HG03558 (cell line): ENCODE results near the gene RYR1.
"Not testable (repeated sequence)": the region's sequence is repeated elsewhere in the genome, so short reads cannot be mapped to it uniquely, and the experiment has no call there.

Source experiments
- ATAC-seq: cut with Tn5 transposase; IDR thresholded peaks from one replicate; pipeline ENCODE4 v1.9.1; 2021; ENCODE audit warnings: moderate number of reproducible peaks; ENCODE audit not compliant: unreplicated experiment; ENCODE audit errors: extremely low read depth

Gene RYR1

DNA sequence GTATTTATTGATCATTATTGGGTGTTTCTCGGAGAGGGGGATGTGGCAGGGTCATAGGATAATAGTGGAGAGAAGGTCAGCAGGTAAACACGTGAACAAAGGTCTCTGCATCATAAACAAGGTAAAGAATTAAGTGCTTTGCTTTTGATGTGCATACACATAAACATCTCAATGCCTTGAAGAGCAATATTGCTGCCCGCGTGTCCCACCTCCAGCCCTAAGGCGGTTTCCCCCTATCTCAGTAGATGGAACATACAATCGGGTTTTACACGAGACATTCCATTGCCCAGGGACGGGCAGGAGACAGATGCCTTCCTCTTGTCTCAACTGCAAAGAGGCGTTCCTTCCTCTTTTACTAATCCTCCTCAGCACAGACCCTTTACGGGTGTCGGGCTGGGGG is 197.8 kb downstream of the RYR1 start:
- not testable (repeated sequence) for ATAC-seq

DNA sequence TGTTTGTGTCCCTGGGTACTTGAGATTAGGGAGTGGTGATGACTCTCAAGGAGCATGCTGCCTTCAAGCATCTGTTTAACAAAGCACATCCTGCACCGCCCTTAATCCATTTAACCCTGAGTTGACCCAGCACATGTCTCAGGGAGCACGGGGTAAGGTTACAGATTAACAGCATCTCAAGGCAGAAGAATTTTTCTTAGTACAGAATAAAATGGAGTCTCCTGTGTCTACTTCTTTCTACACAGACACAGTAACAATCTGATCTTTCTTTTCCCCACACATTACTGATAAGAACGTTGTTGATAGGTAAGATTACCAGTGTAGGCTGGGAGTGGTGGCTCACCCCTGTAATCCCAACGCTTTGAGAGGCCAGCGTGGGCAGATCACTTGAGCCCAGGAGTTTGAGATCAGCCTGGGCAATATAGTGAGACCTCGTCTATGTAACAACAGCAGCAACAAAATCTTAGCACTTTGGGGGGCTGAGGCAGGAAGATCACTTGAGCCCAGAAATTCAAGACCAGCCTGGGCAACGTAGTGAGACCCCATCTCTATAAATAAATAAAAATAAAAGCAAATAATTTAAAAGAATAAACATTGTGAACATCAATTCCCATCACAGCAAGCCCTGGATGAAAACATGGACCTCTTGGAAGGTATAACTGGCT is 198.5 kb downstream of the RYR1 start:
- ATAC-seq: not testable (repeated sequence)

DNA sequence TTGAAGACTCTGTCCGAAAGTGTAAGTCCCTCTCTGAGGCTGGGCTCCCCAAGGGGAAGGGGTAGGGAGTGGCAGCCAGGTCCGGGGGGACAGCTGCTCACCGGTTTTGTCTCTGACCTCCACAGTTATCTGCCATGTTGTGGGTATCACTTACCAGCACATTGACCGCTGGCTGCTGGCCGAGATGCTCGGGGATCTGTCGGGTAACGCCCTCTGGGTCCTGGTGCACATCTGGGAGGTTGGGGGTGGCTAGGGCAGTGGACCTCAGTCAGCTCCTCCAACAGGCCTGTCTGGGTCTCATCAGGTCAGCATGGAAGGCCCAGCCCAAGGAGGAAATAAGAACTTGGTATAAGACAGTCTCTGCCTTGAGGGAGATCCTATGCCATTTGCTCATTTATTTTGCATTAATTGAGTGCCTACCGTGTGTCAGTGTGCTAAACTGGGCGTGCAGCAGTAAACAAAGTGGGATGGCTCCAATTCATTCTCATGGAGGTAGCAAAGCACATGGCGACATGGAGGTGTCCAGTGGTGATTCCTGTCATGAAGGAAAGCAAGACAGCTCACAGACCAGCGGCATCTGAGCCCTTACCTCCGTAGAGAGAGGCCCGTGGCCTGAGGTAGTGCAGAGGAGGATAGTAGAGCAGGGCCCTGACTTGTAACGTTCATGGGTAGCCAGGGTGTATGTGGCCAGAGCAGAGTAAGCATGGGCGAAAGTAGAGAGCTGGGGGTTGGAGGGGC is 199.2 kb downstream of the RYR1 start:
- ATAC-seq: no peak

DNA sequence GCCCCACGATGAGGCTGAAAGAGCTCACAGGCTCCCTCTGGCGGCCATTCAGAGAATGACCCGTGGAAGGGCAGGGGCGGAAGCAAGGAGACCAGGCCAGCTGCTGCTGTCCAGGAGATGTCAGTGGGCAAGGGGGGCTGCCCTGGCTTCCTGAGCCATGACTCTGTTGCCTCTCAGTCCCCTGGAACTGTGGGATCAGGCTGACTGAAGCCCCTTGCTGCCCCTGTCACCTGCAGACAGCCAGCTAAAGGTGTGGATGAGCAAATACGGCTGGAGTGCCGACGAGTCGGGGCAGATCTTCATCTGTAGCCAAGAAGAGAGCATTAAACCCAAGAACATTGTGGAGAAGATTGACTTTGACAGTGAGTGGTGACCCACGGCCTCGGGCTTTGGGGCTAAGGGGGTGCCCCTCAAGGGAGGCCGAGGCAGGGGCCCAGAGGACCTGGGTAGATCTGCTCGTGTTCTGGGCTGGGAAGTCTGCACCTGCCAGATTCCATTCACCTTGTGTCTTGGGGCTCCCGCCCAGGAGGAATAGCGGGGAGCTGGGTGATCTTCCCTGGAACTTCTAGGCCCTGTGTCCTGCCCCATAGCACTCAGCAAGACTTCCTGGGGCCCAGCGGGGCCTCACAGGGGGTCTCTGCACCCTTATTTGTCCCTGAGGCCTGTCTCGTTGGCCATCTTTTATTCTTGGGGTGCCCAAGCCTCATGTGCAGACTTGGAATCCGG is 201.4 kb downstream of the RYR1 start:
- ATAC-seq: no peak

DNA sequence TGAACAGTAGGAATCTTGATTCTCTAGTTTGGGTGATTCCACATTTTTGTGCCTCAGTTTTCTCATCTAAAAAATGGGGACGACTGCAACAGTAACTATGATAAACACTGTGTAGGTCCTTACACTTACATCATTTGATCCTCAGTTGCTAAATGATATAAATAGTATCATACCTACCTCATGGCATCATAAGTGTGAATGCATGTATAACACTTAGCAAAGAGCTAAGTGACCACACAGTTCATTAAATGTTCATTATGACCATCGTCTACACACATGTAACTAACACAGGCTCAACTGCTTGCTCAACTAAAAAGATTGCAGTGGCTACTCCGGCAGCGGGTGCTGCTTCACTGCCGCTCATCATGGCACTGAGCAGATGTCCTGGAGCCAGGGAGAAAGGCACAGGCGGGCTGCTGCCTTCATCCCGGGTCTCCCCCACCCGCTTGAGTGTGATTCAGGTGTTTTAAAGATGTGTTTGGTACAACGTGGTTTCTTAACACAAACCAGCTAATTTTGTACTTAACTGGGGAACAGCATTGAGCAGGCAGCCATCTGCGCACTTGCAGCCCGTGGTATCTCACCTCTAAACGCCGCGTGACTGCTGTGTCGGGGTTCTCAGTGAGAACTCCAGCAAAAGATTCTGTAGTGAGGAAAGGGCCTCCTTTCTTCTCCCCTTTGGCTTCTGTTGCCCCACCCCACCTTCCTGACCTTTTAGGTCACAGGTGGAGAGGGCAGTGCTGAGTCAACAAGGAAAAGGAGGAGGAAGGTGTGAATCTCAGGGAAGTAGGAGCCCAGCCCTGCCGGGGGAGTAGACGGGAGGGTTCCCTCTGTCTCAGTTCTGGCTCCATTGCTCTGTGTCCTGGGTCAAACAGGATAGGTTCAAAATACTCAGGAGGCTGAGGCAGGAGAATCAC is 202.2 kb downstream of the RYR1 start:
- ATAC-seq: no peak
